Fibroblast of mammary gland (primary cell): ENCODE data around the gene PIEZO1.
"Not testable (repeated sequence)": the region's sequence is repeated elsewhere in the genome, so short reads cannot be mapped to it uniquely, and the experiment has no call there.

ENCODE experiments used
- DNase-seq: peaks from one replicate; pipeline ENCODE4 v3.0.0-alpha.2; 2010; ENCODE audit warnings: low read depth
- H3K4me3 ChIP-seq: 2 replicates; pipeline ENCODE4 v1.5.1; 2011; ENCODE audit warnings: low read depth, mild to moderate bottlenecking, low read length, moderate library complexity; ENCODE audit not compliant: control insufficient read depth
- CTCF ChIP-seq: conservative IDR thresholded peaks from 2 replicates; pipeline ENCODE4 v1.5.1; 2011; ENCODE audit warnings: low read depth, low read length, inconsistent platforms; ENCODE audit not compliant: control insufficient read depth, insufficient read depth

Gene PIEZO1

DNA sequence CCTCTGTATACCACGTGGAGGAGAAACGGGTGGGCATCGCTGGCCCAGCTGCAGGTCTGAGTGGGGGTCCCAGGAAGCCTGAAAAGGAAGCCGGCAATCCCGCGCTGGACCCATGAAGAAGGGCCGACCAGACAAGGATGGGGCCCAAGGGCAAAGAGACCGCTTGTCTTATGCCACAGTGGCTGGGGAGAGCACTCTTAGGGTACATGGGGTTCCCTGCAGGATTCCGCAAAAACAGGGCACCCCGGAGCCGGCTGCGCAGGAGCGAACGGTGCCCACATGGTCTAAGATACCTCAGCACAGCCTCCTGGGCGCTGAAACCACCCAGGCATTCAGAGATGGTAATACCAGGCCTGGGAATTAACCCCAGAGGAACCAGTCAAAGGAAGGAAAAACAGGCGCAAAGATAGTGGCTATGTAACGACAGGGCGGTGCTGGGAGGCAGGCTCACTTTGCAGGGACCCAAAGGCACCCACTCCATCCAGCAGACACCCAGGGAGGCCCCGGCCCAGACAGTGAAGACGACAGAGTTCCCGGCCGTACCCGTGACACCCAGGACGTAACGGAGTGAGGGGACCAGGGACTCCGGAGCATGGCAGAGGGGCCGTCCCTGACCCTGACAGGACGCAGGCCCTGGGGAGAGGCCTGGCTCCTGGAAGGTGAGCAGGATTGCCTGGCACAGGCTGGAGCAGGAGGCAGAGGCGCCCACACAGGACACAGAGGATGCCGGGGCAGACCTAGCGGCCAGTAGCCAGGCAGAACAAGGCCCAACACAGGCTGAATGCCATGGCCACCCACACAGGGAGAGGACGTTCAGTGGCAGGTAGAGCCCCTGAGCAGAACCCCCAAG, 10.3 kb downstream of the PIEZO1 start:
- H3K4me3 ChIP-seq = no peak overlapping the region
- DNase-seq = no peak
- TF ChIP-seq CTCF = no peak

GRCh38 chr16:88773812-88774291, 11.2 kb downstream of the PIEZO1 start:
- peak; percentile 79 for DNase-seq
- no peak overlapping the region for H3K4me3 ChIP-seq
- no peak for TF ChIP-seq CTCF

DNA sequence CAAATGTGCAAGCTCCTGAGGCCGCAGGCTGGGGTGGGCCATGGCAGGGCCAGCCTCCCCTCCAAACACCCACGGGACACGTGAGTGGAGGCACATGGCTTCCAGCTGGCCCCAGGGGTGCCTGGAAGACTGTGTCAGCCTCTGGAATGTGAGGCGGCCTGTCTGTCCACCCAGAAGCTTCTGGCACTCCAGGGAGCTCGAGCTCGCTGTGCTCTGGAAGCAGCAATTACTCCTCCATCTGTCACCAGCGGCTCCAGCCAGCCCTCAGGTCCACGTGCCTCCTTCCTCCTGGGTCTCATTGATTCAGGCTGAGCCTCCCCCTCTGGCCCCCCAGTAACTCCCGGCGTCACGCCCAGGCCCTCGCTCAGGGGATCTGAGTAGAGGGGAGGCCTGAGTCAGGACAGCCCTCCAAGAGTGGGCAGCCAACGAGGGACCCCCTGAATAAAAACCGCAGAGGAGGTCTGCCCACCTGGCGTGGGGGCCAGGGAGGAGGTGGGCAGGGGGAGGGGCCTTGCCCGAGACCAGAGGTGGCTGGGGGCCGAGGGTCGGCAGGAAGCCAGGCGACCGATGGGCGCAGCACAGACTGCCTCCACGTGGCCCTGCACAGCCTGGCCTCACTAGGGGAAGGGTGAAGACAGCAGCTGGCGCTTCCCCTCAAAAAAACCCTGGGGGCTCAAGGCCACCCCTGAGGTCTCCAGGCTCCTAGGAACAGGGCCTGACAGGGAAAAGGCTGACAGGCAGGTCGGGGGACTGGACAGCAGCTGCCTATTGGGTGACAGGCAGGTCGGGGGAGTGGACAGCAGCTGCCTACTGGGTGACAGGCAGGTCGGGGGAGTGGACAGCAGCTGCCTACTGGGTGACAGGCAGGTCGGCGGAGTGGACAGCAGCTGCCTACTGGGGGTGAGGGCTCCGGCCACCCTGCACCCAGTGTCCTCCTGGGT, 11.9 kb downstream of the PIEZO1 start:
- H3K4me3 ChIP-seq = no peak overlapping the region
- TF ChIP-seq CTCF = no peak
- DNase-seq = peak; percentile 93

DNA sequence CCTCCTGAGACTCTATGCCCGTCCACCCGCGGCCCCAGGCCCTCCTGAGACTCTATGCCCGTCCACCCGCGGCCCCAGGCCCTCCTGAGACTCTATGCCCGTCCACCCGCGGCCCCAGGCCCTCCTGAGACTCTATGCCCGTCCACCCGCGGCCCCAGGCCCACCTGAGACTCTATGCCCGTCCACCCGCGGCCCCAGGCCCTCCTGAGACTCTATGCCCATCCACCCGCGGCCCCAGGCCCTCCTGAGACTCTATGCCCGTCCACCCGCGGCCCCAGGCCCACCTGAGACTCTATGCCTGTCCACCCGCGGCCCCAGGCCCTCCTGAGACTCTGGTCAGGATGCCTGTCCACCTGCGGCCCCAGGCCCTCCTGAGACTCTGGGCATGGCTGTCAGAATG, 13.2 kb downstream of the PIEZO1 start:
- DNase-seq, H3K4me3 ChIP-seq: not testable (repeated sequence)

GRCh38 chr16:88771294-88771772, 13.7 kb downstream of the PIEZO1 start:
- DNase-seq = no peak
- TF ChIP-seq CTCF = no peak
- no peak overlapping the region for H3K4me3 ChIP-seq

GRCh38 chr16:88770461-88771293, 14.3 kb downstream of the PIEZO1 start:
- peak; percentile 54 for DNase-seq
- no peak overlapping the region for H3K4me3 ChIP-seq
- no peak for TF ChIP-seq CTCF
